ENCODE measurements around the gene SLC9A9. TPM values are rescaled to one million over a fixed set of nuclear protein-coding genes. Genes with fewer than 3 reads are reported as not detected.
A peak's percentile ranks its signal among the peaks of the same experiment; 100 is the strongest.

SLC9A9 gene
- total and polyA plus RNA-seq, 9 of the 15 experiments (the other 6 are each of a cell fraction or from before 2014, with no cell fraction given) = 0.03 to 0.13 TPM; not detected in 7

DNA sequence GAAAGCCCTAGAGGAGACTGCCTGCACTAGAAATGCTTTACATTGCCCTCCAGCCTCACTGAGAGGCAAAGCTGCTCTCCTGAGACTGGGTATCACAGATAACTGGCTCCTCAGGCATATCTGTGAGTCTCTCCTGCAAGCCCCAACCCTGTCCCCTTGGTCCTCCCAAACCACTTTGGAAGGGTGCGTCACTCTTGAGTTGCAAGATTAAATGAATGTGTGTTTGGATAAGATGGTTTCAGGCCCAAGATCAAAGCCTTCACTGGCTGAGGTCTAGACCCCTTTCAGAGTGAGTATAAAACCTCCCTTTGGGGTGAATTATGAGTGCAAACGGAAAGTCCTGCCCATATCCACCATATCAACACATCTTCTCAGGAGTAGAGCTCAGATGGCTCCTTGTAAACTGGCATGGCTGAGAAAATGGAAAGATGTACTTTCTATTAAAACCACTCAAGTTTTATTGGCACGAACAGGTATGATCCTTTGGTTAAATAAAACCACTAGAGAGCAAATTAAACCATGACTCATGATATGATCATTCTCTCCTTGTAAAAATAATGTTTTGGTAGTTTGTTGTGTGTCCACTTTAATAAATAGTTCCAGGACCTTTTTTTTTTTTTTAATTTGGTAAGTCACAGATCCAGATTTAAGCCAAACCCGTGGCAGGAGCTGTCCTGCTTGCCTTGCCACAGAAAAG, 564.7 kb downstream of the SLC9A9 start (continued):
- TF ChIP-seq ZNF707 (CRISPR knock-in tag; conservative IDR thresholded peaks at IDR 0.05) (no peak), CTCFL (IDR thresholded peaks at IDR 0.05; ENCODE audit: borderline replicate concordance, insufficient read depth, low read depth, low read length, poor library complexity, severe bottlenecking) (peak; percentile 50), ZNF398 (CRISPR knock-in tag; IDR thresholded peaks at IDR 0.05) (no peak), SMAD4 (CRISPR knock-in tag; conservative IDR thresholded peaks at IDR 0.05) (peak; percentile 85), ZBTB40 (IDR thresholded peaks at IDR 0.05) (no peak), ZBTB40 (CRISPR knock-in tag; IDR thresholded peaks at IDR 0.05) (no peak), GTF2E2 (tag; IDR thresholded peaks at IDR 0.05) (no peak), ARID3B (CRISPR knock-in tag; IDR thresholded peaks at IDR 0.05; ENCODE audit: borderline replicate concordance) (no peak), ZNF785 (CRISPR knock-in tag; IDR thresholded peaks at IDR 0.05) (no peak), SRSF7 (optimal IDR thresholded peaks at IDR 0.05; ENCODE audit: low read depth, low read length) (no peak), CEBPG (CRISPR knock-in tag; IDR thresholded peaks at IDR 0.05) (no peak), CEBPG (tag; conservative IDR thresholded peaks at IDR 0.05 in 1 of 2, IDR thresholded peaks at IDR 0.05 in 1 of 2) (no peak)
